Measurements from ENCODE around the gene PTPRD. TPM values are rescaled to one million over a fixed set of nuclear protein-coding genes. Genes with fewer than 3 reads are reported as not detected.

PTPRD gene
- total and polyA plus RNA-seq, 9 of the 15 experiments (the other 6 are each of a cell fraction or from before 2014, with no cell fraction given): 0.11 TPM; not detected in 8

DNA sequence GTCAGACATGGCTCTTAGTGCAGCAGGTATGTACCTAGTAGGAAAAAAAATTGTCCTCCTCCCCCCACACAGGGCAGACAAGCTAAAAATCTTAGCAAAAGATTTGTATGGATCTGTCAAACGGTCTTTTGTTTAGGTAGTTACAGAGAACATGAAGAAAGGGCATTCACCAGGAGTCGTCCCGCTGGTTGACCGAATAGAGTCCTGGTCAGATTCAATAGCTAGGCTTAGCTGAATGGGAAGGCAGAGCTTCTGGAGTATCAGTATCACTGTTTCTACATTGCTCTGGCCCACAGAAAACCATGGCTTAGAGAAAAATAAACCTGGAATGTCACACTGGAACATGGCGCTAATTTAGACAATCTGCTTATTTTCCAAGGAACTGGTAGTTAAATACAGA lies 642.3 kb downstream of the PTPRD start:
- 0% methylated on average over 4 of the region's 5 CpGs for WGBS (ENCODE audit: insufficient coverage, low coverage, missing lambda C conversion rate)
- POLR2A ChIA-PET: no interaction called here
- intact Hi-C loops (cut with micrococcal nuclease): no loop called here

DNA sequence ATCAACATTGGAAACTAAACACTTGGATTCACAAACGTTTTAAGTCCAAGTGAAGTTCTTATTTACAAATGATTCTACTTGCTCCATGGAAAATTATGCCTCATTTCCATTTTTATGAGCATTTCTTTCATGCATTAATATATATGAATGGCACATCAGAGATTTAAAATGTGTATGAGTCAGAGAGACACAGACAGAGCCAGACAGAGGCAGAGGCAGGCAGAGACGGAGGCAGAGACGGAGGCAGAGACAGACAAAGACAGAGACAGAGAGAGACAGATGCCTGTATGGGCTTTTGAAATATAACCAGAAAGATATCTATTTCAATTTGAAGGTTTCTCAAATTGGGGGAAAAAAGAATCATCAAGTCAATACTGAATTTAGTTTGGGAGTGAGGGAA lies 649.0 kb downstream of the PTPRD start:
- H3K4me1 ChIP-seq (replicated peaks in 1 of 2; ENCODE audit: control insufficient read depth in 2 of 2, insufficient read depth in 2 of 2, low read length in 2 of 2): no peaks in the 10 kb centered on the region
- no peaks in the 10 kb centered on the region for H3K9me1 ChIP-seq (ENCODE audit: control insufficient read depth, insufficient read depth, low read length)
- H2AFZ ChIP-seq (ENCODE audit: low read depth, low read length): no peak overlapping the region
- H3K9ac ChIP-seq (ENCODE audit: insufficient read depth in 1 of 2, low read depth in 2 of 2, low read length in 2 of 2): no peak overlapping the region
- ATAC-seq (no peak), DNase-seq (ENCODE audit: extremely low read depth in 1 of 4, low spot score in 3 of 4) (no peak), FAIRE-seq (no peak)
- WGBS (ENCODE audit: insufficient coverage, low coverage, missing lambda C conversion rate): 0% methylated on average over 3 of the region's 3 CpGs
- ChIA-PET POLR2A (no interaction called here), CTCF (ENCODE audit: low intra/inter-chr PET ratio) (no interaction called here)
- H3K79me2 ChIP-seq (ENCODE audit: control insufficient read depth, insufficient read depth, low read length): no peaks in the 10 kb centered on the region
- H3K4me2 ChIP-seq (ENCODE audit: insufficient read depth, low read length): no peak overlapping the region
- BruUV-seq (replicated peaks): no TSS peak
- no peaks in the 10 kb centered on the region for H3K9me3 ChIP-seq (replicated peaks; ENCODE audit: control insufficient read depth, insufficient read depth, low read depth, low read length)
- intact Hi-C loops (cut with micrococcal nuclease) (no loop called here), in situ Hi-C loops (cut with MboI) (no loop called here)
- no peak overlapping the region for H3K27ac ChIP-seq (ENCODE audit: extremely low read depth, low read depth, low read length)
- H3K4me3 ChIP-seq: no peak overlapping the region
- no peak for TF ChIP-seq FOXJ3 (CRISPR knock-in tag; IDR thresholded peaks at IDR 0.05)
- no peak for TF ChIP-seq CREB3 (tag; conservative IDR thresholded peaks at IDR 0.05; ENCODE audit: low read depth)
- H3K36me3 ChIP-seq (ENCODE audit: control insufficient read depth, insufficient read depth, low read length): no peaks in the 10 kb centered on the region
- H4K20me1 ChIP-seq (replicated peaks; ENCODE audit: control insufficient read depth, insufficient read depth, low read length): no peaks in the 10 kb centered on the region
- no peaks in the 10 kb centered on the region for H3K27me3 ChIP-seq (ENCODE audit: control insufficient read depth in 2 of 2, insufficient read depth in 2 of 2, low read length in 2 of 2)

More for the DNA sequence above, 642.3 kb downstream of the PTPRD start:
- Histone ChIP-seq H3K9ac (ENCODE audit: insufficient read depth in 1 of 2, low read depth in 2 of 2, low read length in 2 of 2) (no peak overlapping the region), H2AFZ (ENCODE audit: low read depth, low read length) (no peak overlapping the region), H4K20me1 (replicated peaks; ENCODE audit: control insufficient read depth, insufficient read depth, low read length) (no peaks in the 10 kb centered on the region), H3K4me2 (ENCODE audit: insufficient read depth, low read length) (no peak overlapping the region), H3K27ac (ENCODE audit: extremely low read depth, low read depth, low read length) (no peak overlapping the region), H3K79me2 (ENCODE audit: control insufficient read depth, insufficient read depth, low read length) (no peaks in the 10 kb centered on the region), H3K9me1 (ENCODE audit: control insufficient read depth, insufficient read depth, low read length) (no peaks in the 10 kb centered on the region), H3K4me3 (no peak overlapping the region), H3K9me3 (replicated peaks; ENCODE audit: control insufficient read depth, insufficient read depth, low read depth, low read length) (no peaks in the 10 kb centered on the region), H3K36me3 (ENCODE audit: control insufficient read depth, insufficient read depth, low read length) (no peaks in the 10 kb centered on the region), H3K27me3 (ENCODE audit: control insufficient read depth in 2 of 2, insufficient read depth in 2 of 2, low read length in 2 of 2) (no peaks in the 10 kb centered on the region), H3K4me1 (replicated peaks in 1 of 2; ENCODE audit: control insufficient read depth in 2 of 2, insufficient read depth in 2 of 2, low read length in 2 of 2) (no peaks in the 10 kb centered on the region)
- no TSS peak for BruUV-seq (replicated peaks)
- no peak for FAIRE-seq
- CTCF ChIA-PET (ENCODE audit: low intra/inter-chr PET ratio): no interaction called here
- no peak for ATAC-seq
- TF ChIP-seq THRB (CRISPR knock-in tag; conservative IDR thresholded peaks at IDR 0.05) (no peak), ZNF3 (CRISPR knock-in tag; IDR thresholded peaks at IDR 0.05) (no peak), NONO (IDR thresholded peaks at IDR 0.05; ENCODE audit: low read depth in 2 of 2, low read length in 1 of 2) (no peak), TEAD1 (CRISPR knock-in tag; IDR thresholded peaks at IDR 0.05) (no peak)
- in situ Hi-C loops (cut with MboI): no loop called here
- no peak for DNase-seq (ENCODE audit: extremely low read depth in 1 of 4, low spot score in 3 of 4)
